AG04450 (cell line): ENCODE measurements around the gene ADGRE2. TPM values are rescaled to one million over a fixed set of nuclear protein-coding genes. Genes with fewer than 3 reads are reported as not detected.

Experiments used
- CTCF ChIA-PET: fragments of 300-600, 350-600 bp; formaldehyde crosslinking; extraction: SDS; loops from one replicate; lab custom pipeline; 2022; ENCODE audit warnings: antibody characterized with exemption, inconsistent platforms; lab: Charles Lee
- POLR2A ChIA-PET: fragments of 350-600 bp; formaldehyde crosslinking; extraction: SDS; loops from one replicate; lab custom pipeline; 2021; ENCODE audit warnings: antibody characterized with exemption, inconsistent platforms; lab: Yijun Ruan, JAX
- DNase-seq: peaks from one replicate; pipeline ENCODE4 v3.0.0-alpha.2; 2011; ENCODE audit warnings: low read depth, low spot score
- H3K27ac ChIP-seq: one replicate; pipeline ENCODE4 v1.5.1; 2012; ENCODE audit warnings: low read depth, low read length, control low read depth
- H3K27me3 ChIP-seq: one replicate; pipeline ENCODE4 v1.6.0; 2012; ENCODE audit warnings: low read length; ENCODE audit not compliant: control insufficient read depth, insufficient read depth
- H3K4me3 ChIP-seq: 2 replicates; pipeline ENCODE4 v1.5.1; 2011; ENCODE audit warnings: mild to moderate bottlenecking, low read depth, low read length, control low read depth
- H3K9me3 ChIP-seq: 2 replicates; pipeline ENCODE4 v1.5.1; 2012; ENCODE audit warnings: low read length; ENCODE audit not compliant: control insufficient read depth, insufficient read depth
- CTCF ChIP-seq: IDR thresholded peaks from 2 replicates; pipeline ENCODE4 v1.5.1; 2011; ENCODE audit warnings: low read depth, low read length, control low read depth, inconsistent platforms
- polyA plus RNA-seq: library from polyadenylated mRNA; depleted of rRNA; stranded (reverse); fragments of >200 nt; gene quantifications from 2 replicates; pipeline ENCODE4 v1.2.3, GENCODE V29; 2011

Gene ADGRE2
- polyA plus RNA-seq, 1 experiment: 0.12 TPM

- Histone ChIP-seq H3K9me3 (no peaks in the 10 kb centered on the region; the same call in 1 of the 2 replicates), H3K4me3 (no peak overlapping the region), H3K27me3 (no peaks in the 10 kb centered on the region), H3K27ac (no peak overlapping the region)
- ChIA-PET POLR2A (no interaction called here), CTCF (no interaction called here)
- TF ChIP-seq CTCF: no peak
- no peak for DNase-seq
Measured at GRCh38 chr19:14814982-14815652, 36.8 kb upstream of the ADGRE2 start.

GRCh38 chr19:14809272-14810057 lies 31.1 kb upstream of the ADGRE2 start:
- no peak overlapping the region for H3K4me3 ChIP-seq
- ChIA-PET CTCF (no interaction called here), POLR2A (no interaction called here)
- DNase-seq: no peak
- no peaks in the 10 kb centered on the region for H3K9me3 ChIP-seq
- no peaks in the 10 kb centered on the region for H3K27me3 ChIP-seq
- H3K27ac ChIP-seq: no peak overlapping the region
- TF ChIP-seq CTCF: no peak

GRCh38 chr19:14804765-14805164 lies 26.4 kb upstream of the ADGRE2 start:
- Histone ChIP-seq H3K9me3 (no peaks in the 10 kb centered on the region), H3K4me3 (no peak overlapping the region), H3K27me3 (no peaks in the 10 kb centered on the region), H3K27ac (no peak overlapping the region)
- DNase-seq: no peak
- ChIA-PET CTCF (no interaction called here), POLR2A (no interaction called here)
- no peak for TF ChIP-seq CTCF

GRCh38 chr19:14798760-14799159 lies 20.4 kb upstream of the ADGRE2 start:
- Histone ChIP-seq H3K4me3 (no peak overlapping the region), H3K27ac (no peak overlapping the region), H3K27me3 (no peaks in the 10 kb centered on the region), H3K9me3 (no peaks in the 10 kb centered on the region)
- CTCF ChIA-PET: no interaction called here
- POLR2A ChIA-PET: no interaction called here
- no peak for DNase-seq
- TF ChIP-seq CTCF: no peak

GRCh38 chr19:14796021-14796420 lies 17.7 kb upstream of the ADGRE2 start:
- Histone ChIP-seq H3K27ac (no peak overlapping the region), H3K4me3 (no peak overlapping the region), H3K9me3 (no peaks in the 10 kb centered on the region), H3K27me3 (no peaks in the 10 kb centered on the region)
- DNase-seq: no peak
- TF ChIP-seq CTCF: no peak
- ChIA-PET CTCF (no interaction called here), POLR2A (no interaction called here)
